ENCODE measurements around the gene ZNF700. TPM values are rescaled to one million over a fixed set of nuclear protein-coding genes. Genes with fewer than 3 reads are reported as not detected.
"Not testable (repeated sequence)": the region's sequence is repeated elsewhere in the genome, so short reads cannot be mapped to it uniquely, and the experiment has no call there.

Gene ZNF700
- total and polyA plus RNA-seq, 2 donors (not counting 1 experiment from before 2014, with no cell fraction given) = 14.3 to 34.9 TPM

GRCh38 chr19:11887611-11888531 lies 37.0 kb upstream of the ZNF700 start, which contains the start of gene ZNF69:
TSS of gene ZNF69 (plus strand) at chr19:11887782. CDS start at chr19:11887924, 142 bp downstream.
- Histone ChIP-seq H4K20me1 (ENCODE audit: control insufficient read depth, insufficient read depth, low read length, poor library complexity, severe bottlenecking) (no peaks in the 10 kb centered on the region), H3K4me2 (replicated peaks; ENCODE audit: low read depth, low read length, poor library complexity, severe bottlenecking) (peak within 1 kb of the TSS; percentile 92), H3K4me3 (ENCODE audit: control extremely low read depth in 1 of 5, extremely low read depth in 1 of 5, insufficient read depth in 1 of 5, low read depth in 2 of 5, low read length in 4 of 5) (peak within 1 kb of the TSS; percentile 50 to 92 (median 80)), H2AFZ (ENCODE audit: insufficient read depth, low read depth, low read length, poor library complexity, severe bottlenecking) (peak within 1 kb of the TSS; percentile 90), H3K36me3 (replicated peaks in 1 of 2; ENCODE audit: control extremely low read depth in 1 of 2, control insufficient read depth in 1 of 2, extremely low read depth in 1 of 2, insufficient read depth in 2 of 2, low read length in 1 of 2) (no peaks in the 10 kb centered on the region), H3K9ac (ENCODE audit: low read length) (peak within 1 kb of the TSS; percentile 81), H3K27ac (ENCODE audit: low read length in 2 of 2) (peak within 1 kb of the TSS in 1 of 2 donors; percentile 47), H3K27me3 (replicated peaks in 1 of 4; ENCODE audit: control extremely low read depth in 1 of 4, control insufficient read depth in 3 of 4, insufficient read depth in 4 of 4, low read length in 3 of 4) (no peaks in the 10 kb centered on the region), H3K4me1 (ENCODE audit: control insufficient read depth in 2 of 2, insufficient read depth in 2 of 2, low read length in 2 of 2) (peaks cover 8 to 17% of the 10 kb centered on the region in 2 donors), H3K79me2 (ENCODE audit: control insufficient read depth, insufficient read depth, low read length) (peaks cover 3% of the 10 kb centered on the region), H3K9me3 (ENCODE audit: control extremely low read depth in 1 of 3, control insufficient read depth in 2 of 3, insufficient read depth in 1 of 3, low read length in 2 of 3) (peaks cover 0 to 13% (median 0%) of the 10 kb centered on the region in 3 donors)
- ChIA-PET CTCF (interaction anchor here (0.6 to 0.8 kb wide), 2 partner anchors 36 to 188 kb away, joined by 3 read pairs; no protein-coding TSS in a partner anchor), POLR2A (interaction anchor here (0.7 kb wide), 1 partner anchor 99 kb away, joined by 3 read pairs; no protein-coding TSS in a partner anchor)
- ATAC-seq (ENCODE audit: low read depth) (peak; percentile 85), DNase-seq (peak; percentile 68)
- H3K4me1 Mint-ChIP-seq = peaks cover 24% of the 10 kb centered on the region
- WGBS (ENCODE audit: insufficient coverage) = under 1% methylated on average over 55 of the region's 56 CpGs
- peak within 1 kb of the TSS; percentile 92 for H3K4me3 Mint-ChIP-seq
- intact Hi-C loops (cut with micrococcal nuclease) = no loop called here
- H3K27me3 Mint-ChIP-seq = no peaks in the 10 kb centered on the region
- H3K9me3 Mint-ChIP-seq (ENCODE audit: insufficient read depth) = peaks cover 3% of the 10 kb centered on the region
- TF ChIP-seq EZH2 (IDR thresholded peaks at IDR 0.05; ENCODE audit: borderline replicate concordance, insufficient read depth, low read depth, low read length, poor library complexity, severe bottlenecking) (no peak), CTCF (IDR thresholded peaks at IDR 0.05) (no peak)
- peak within 1 kb of the TSS; percentile 78 for H3K27ac Mint-ChIP-seq

- Histone ChIP-seq H3K9me3 (ENCODE audit: control extremely low read depth in 1 of 3, control insufficient read depth in 2 of 3, insufficient read depth in 1 of 3, low read length in 2 of 3) (peaks cover 0 to 13% (median 0%) of the 10 kb centered on the region in 3 donors), H3K4me1 (ENCODE audit: control insufficient read depth in 2 of 2, insufficient read depth in 2 of 2, low read length in 2 of 2) (peaks cover 8 to 17% of the 10 kb centered on the region in 2 donors)
- H3K9ac ChIP-seq (ENCODE audit: low read length); DNase-seq; H3K79me2 ChIP-seq (ENCODE audit: control insufficient read depth, insufficient read depth, low read length); H3K27me3 Mint-ChIP-seq; H3K9me3 Mint-ChIP-seq (ENCODE audit: insufficient read depth); H3K27ac Mint-ChIP-seq; H3K27me3 ChIP-seq (replicated peaks in 1 of 4; ENCODE audit: control extremely low read depth in 1 of 4, control insufficient read depth in 3 of 4, insufficient read depth in 4 of 4, low read length in 3 of 4); H4K20me1 ChIP-seq (ENCODE audit: control insufficient read depth, insufficient read depth, low read length, poor library complexity, severe bottlenecking); H3K36me3 ChIP-seq (replicated peaks in 1 of 2; ENCODE audit: control extremely low read depth in 1 of 2, control insufficient read depth in 1 of 2, extremely low read depth in 1 of 2, insufficient read depth in 2 of 2, low read length in 1 of 2); ATAC-seq (ENCODE audit: low read depth); H2AFZ ChIP-seq (ENCODE audit: insufficient read depth, low read depth, low read length, poor library complexity, severe bottlenecking); H3K4me3 ChIP-seq (ENCODE audit: control extremely low read depth in 1 of 5, extremely low read depth in 1 of 5, insufficient read depth in 1 of 5, low read depth in 2 of 5, low read length in 4 of 5); CTCF ChIA-PET; POLR2A ChIA-PET; intact Hi-C loops (cut with micrococcal nuclease); H3K27ac ChIP-seq (ENCODE audit: low read length in 2 of 2); H3K4me2 ChIP-seq (replicated peaks; ENCODE audit: low read depth, low read length, poor library complexity, severe bottlenecking): not testable (repeated sequence)
- Mint-ChIP-seq H3K4me1 (peaks cover 24% of the 10 kb centered on the region), H3K4me3 (peak overlapping the region; percentile 52)
- WGBS (ENCODE audit: insufficient coverage) = 100% methylated on average over 4 of the region's 6 CpGs
Observed at GRCh38 chr19:11889901-11890300, 35.0 kb upstream of the ZNF700 start.

Measured in B cell (primary cell).